NCI-H748 (cell line): ENCODE data around the gene MCF2L.
"Not testable (repeated sequence)": the region's sequence is repeated elsewhere in the genome, so short reads cannot be mapped to it uniquely, and the experiment has no call there.

Experiments used
- DNase-seq: peaks from one replicate; lab custom pipeline; 2025; ENCODE audit not compliant: unreplicated experiment; lab: John Stamatoyannopoulos, UW

Gene MCF2L

DNA sequence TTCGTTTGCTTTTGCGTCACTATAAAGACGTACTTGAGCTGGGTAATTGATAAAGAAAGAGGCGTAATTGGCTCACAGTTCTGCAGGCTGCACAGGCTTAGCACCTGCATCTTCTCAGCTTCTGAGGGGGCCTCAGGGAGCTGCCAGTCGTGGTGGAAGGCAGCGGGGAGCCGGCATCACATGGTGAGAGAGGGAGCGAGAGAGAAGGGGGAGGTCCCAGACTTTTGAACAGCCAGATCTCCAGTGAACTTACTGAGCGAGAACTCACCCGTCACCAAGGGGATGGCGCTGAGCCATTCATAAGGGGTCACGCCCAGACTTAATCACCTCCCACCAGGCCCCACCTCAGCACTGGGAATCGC, 77.8 kb downstream of the MCF2L start:
- DNase-seq = peak; percentile 28

GRCh38 chr13:113047587-113047986, 78.6 kb downstream of the MCF2L start:
- no peak for DNase-seq

- DNase-seq = no peak
These were observed 79.8 kb downstream of the MCF2L start for GRCh38 chr13:113048766-113049165.

DNA sequence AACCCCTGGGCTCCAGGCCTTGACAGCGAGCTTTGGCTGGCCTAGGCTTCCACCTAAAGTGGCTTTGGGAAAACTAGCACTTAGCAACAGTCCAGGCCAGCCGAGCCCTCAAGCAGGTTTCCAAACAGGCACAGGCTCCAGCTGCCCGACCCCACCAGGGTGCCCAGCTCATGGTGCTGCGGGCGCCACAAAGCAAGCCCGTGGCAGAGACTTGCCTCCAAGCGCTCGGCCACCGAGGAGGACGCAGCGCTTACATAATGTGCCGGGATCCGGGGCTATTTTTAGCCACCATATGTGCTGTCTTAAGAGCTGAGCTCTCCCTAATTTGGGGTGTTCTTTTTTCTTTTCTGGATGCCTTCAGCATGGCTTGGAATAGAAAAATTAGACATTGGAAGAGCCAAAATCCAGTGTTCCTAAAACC, 80.5 kb downstream of the MCF2L start:
- no peak for DNase-seq

GRCh38 chr13:113049981-113050380, 81.0 kb downstream of the MCF2L start:
- no peak for DNase-seq

DNA sequence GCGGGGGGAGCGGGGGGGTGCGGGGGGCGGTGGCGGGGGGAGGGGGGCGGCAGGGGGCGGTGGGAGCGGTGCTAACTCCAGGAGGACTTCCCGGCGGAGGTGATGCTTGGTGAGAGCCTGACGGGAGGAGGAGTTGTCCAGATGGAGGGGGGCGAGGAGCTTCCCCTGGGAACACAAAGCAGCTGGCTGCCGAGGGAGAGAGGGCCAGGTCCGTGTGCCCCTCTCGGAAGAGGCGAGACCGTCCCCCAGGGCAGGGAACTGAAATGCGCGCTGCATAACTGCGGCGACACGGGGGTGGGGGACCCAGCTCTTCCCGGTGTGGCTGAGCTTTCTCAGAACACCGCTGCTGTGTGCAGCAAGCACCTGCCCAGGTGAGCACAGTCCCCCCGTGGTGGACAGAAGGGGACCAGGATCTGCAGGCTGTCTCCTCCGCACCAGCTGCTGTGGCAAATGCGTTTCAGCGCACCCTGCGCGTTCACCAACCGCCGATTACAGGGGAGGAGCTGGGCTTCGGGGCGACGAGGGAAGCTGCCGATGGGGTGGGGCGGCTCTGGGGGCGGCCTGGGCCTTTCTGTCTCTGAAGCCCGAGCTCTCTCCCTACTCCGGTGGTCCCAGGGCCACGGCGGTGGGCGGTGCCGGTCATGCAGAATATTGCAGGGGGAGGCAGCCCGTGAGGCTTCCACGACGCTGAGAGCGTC, 81.9 kb downstream of the MCF2L start:
- no peak for DNase-seq

DNA sequence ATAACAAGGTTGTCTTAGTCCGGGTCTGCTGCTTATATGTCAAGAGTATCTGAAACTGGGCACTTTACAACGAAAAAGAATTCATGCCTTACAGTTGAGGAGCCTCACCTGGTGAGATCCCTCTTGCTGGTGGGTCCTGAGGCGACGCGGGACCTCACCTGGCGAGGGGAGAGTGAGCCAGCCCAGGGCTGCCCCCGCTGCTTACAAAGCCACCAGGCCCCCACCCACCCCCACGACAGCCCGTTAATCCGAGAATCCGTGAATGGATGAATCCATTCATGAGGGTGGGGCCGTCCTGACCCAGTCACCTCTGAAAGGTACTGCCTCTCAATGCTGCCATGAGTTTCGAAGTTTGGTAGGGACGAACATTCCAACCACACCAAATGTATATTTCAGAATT, 82.6 kb downstream of the MCF2L start:
- no peak for DNase-seq

DNA sequence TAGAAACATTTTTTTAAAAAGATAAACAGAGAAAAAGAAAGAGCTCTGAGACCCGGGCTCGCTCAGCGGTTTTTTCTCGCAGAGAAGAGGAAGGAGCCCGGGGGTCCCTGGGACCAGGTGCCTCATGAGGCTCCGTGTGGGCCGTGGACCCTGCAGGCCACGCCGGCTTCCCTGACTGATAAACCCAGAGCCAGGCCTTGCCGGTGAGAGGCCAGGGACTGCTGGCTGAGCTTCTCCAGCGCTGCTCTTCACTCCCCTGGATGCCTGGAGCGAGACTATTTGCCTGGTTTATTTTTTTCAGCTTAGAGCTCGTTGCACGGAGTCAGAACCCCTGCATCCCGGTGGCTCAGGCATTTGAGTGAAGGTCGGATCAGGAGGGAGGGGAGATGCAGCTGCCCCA, 83.2 kb downstream of the MCF2L start:
- DNase-seq = no peak

GRCh38 chr13:113052971-113053370, 84.0 kb downstream of the MCF2L start:
- no peak for DNase-seq

GRCh38 chr13:113053376-113053775, 84.4 kb downstream of the MCF2L start:
- no peak for DNase-seq

GRCh38 chr13:113053801-113054604, 85.0 kb downstream of the MCF2L start:
- DNase-seq = no peak

GRCh38 chr13:113057084-113057483, 88.1 kb downstream of the MCF2L start:
- DNase-seq = no peak

DNA sequence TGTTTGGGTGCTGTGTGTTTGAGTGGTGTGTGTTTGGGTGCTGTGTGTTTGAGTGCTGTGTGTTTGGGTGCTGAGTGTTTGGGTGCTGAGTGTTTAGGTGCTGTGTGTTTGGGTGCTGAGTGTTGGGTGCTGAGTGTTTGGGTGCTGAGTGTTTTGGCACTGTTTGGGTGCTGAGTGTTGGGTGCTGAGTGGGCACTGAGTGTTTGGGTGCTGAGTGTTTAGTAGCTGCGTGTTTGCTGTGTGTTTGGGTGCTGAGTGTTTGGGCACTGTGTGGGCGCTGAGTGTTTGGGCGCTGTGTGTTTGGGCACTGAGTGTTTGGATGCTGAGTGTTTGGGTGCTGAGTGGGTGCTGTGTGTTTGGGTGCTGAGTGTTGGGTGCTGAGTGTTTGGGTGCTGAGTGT, 88.5 kb downstream of the MCF2L start:
- not testable (repeated sequence) for DNase-seq

- no peak for DNase-seq
These were observed 89.3 kb downstream of the MCF2L start for GRCh38 chr13:113058129-113058987.

GRCh38 chr13:113058988-113059850, 90.2 kb downstream of the MCF2L start:
- DNase-seq = no peak

GRCh38 chr13:113059891-113060290, 90.9 kb downstream of the MCF2L start:
- no peak for DNase-seq

DNA sequence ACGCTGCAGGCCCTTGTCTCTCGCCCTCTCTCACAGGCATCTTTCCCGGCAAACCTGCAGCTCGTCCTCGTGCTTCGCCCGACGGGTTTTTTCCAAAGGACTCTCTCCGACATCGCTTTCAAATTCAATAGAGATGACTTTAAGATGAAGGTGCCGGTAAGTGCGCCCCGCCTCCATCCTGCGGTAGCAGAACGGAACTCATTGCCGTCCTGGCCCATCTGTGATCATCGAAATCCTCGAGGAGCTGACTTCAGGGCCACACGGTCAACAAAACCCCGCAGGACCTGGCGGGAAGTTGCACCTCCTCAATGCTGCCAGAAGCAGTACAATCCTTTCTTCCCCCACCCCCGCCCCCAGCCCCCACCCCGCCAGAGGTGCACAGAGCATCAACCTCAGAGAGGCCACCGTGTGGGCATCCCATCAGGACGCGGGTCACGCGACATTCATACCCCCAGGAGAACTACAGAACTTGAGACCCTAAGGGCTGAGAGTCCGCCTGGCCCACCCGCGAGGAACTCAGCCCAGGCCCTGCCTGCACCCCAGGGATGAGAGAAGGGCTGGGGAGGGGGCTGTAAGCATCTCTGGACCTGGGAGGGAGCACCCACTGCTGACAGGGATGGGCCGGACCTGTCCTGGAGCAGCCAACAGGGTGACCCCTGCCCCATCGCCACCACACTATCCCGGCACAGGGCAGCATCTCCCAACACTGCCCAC, 91.7 kb downstream of the MCF2L start:
- no peak for DNase-seq

GRCh38 chr13:113061271-113061625, 92.2 kb downstream of the MCF2L start:
- no peak for DNase-seq

DNA sequence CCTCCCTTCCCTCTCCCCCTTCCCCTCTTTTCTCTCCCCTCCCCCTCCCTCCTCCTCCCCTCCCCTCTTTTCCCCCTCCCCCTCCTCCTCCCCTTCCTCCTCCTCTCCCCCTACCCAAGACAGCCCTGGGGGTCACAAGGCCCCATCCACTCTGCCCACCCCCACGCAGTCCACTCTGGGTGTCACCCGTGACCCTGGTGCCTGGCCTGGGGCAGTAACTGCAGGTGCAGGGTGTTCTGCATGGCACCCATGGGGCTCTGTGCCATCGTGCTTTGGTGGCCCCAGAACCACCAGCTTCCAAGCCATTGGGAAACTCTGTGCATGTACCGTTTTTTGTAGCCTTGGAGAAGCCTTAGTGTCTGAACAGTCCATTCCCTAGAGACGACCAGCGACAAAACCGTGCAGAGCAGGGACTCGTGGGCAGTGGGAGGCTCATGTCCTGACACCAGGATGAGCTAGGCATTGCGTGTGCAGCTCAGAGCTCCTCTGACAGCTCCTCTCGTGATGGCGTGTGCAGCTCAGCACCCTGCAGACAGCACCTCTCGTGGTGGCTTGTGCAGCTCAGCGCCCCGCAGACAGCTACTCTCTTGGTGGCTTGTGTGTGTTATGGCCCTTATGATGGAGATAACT, 92.9 kb downstream of the MCF2L start:
- DNase-seq = no peak

- DNase-seq = no peak
These were observed 93.7 kb downstream of the MCF2L start for GRCh38 chr13:113062691-113063090.
